ENCODE results near the gene HKDC1. TPM values are rescaled to one million over a fixed set of nuclear protein-coding genes. Genes with fewer than 3 reads are reported as not detected.

Gene HKDC1
- total RNA-seq, 2 donors from 2014 or later: 0.35 TPM; not detected in 1

GRCh38 chr10:69240455-69240854 is 20.3 kb downstream of the HKDC1 start:
- H3K9me3 ChIP-seq: no peaks in the 10 kb centered on the region
- no peak overlapping the region for H3K27ac ChIP-seq
- H3K4me1 ChIP-seq: peaks cover 0 to 9% of the 10 kb centered on the region in 2 donors
- no peak for TF ChIP-seq CTCF (IDR thresholded peaks at IDR 0.05)
- H3K4me3 ChIP-seq: no peak overlapping the region
- no peak for DNase-seq (ENCODE audit: low spot score)
- H3K36me3 ChIP-seq: no peaks in the 10 kb centered on the region
- H3K27me3 ChIP-seq: no peaks in the 10 kb centered on the region

GRCh38 chr10:69241575-69241974 is 21.4 kb downstream of the HKDC1 start:
- Histone ChIP-seq H3K9me3 (no peaks in the 10 kb centered on the region), H3K4me1 (peaks cover 0 to 9% of the 10 kb centered on the region in 2 donors), H3K27ac (no peak overlapping the region), H3K27me3 (no peaks in the 10 kb centered on the region), H3K36me3 (no peaks in the 10 kb centered on the region), H3K4me3 (no peak overlapping the region)
- no peak for DNase-seq (ENCODE audit: low spot score)
- no peak for TF ChIP-seq CTCF (IDR thresholded peaks at IDR 0.05)

- Histone ChIP-seq H3K27ac (no peak overlapping the region), H3K4me1 (peaks cover 0 to 9% of the 10 kb centered on the region in 2 donors), H3K27me3 (no peaks in the 10 kb centered on the region), H3K36me3 (no peaks in the 10 kb centered on the region), H3K4me3 (no peak overlapping the region), H3K9me3 (no peaks in the 10 kb centered on the region)
- no peak for DNase-seq (ENCODE audit: low spot score)
- no peak for TF ChIP-seq CTCF (IDR thresholded peaks at IDR 0.05)
These were observed 22.1 kb downstream of the HKDC1 start for GRCh38 chr10:69242040-69242851.

- Histone ChIP-seq H3K9me3 (no peaks in the 10 kb centered on the region), H3K27me3 (no peaks in the 10 kb centered on the region), H3K4me1 (peaks cover 0 to 9% of the 10 kb centered on the region in 2 donors), H3K36me3 (no peaks in the 10 kb centered on the region), H3K27ac (no peak overlapping the region), H3K4me3 (no peak overlapping the region)
- DNase-seq (ENCODE audit: low spot score): no peak
- no peak for TF ChIP-seq CTCF (IDR thresholded peaks at IDR 0.05)
These were observed 22.7 kb downstream of the HKDC1 start for GRCh38 chr10:69242852-69243212.

GRCh38 chr10:69243817-69244216 is 23.7 kb downstream of the HKDC1 start:
- peaks cover 0 to 9% of the 10 kb centered on the region in 2 donors for H3K4me1 ChIP-seq
- no peaks in the 10 kb centered on the region for H3K9me3 ChIP-seq
- H3K27me3 ChIP-seq: no peaks in the 10 kb centered on the region
- H3K4me3 ChIP-seq: no peak overlapping the region
- no peak for DNase-seq (ENCODE audit: low spot score)
- no peak overlapping the region for H3K27ac ChIP-seq
- no peaks in the 10 kb centered on the region for H3K36me3 ChIP-seq
- no peak for TF ChIP-seq CTCF (IDR thresholded peaks at IDR 0.05)

GRCh38 chr10:69246036-69246435 is 25.9 kb downstream of the HKDC1 start:
- H3K36me3 ChIP-seq: no peaks in the 10 kb centered on the region
- no peaks in the 10 kb centered on the region for H3K9me3 ChIP-seq
- no peaks in the 10 kb centered on the region for H3K27me3 ChIP-seq
- TF ChIP-seq CTCF (IDR thresholded peaks at IDR 0.05): no peak
- H3K4me3 ChIP-seq: no peak overlapping the region
- H3K4me1 ChIP-seq: no peaks in the 10 kb centered on the region
- no peak for DNase-seq (ENCODE audit: low spot score)
- no peak overlapping the region for H3K27ac ChIP-seq

Data from right atrium auricular region (tissue), 2 donors.